H1 (cell line): ENCODE results near the gene NFX1. TPM values are rescaled to one million over a fixed set of nuclear protein-coding genes. Genes with fewer than 3 reads are reported as not detected.
"Not testable (repeated sequence)": the region's sequence is repeated elsewhere in the genome, so short reads cannot be mapped to it uniquely, and the experiment has no call there.

Experiments used
- CTCF ChIA-PET: fragments of 300-600 bp; sonication (Branson Sonifier 250); formaldehyde crosslinking; loops from one replicate; lab custom pipeline; 2021; ENCODE audit not compliant: partially characterized antibody; lab: Charles Lee
- POLR2A ChIA-PET: fragments of 300-600 bp; sonication (Branson Sonifier 250); formaldehyde crosslinking; loops from one replicate; lab custom pipeline; 2021; ENCODE audit warnings: inconsistent platforms; ENCODE audit not compliant: partially characterized antibody; lab: Charles Lee
- DNase-seq, 2 experiments: peaks; one replicate each; pipeline versions ENCODE4 v3.0.0 to v3.0.0-alpha.2; 2010 to 2022; ENCODE audit warnings: low spot score in 2 of 2, low read depth in 1 of 2, mixed read lengths in 1 of 2
- FAIRE-seq: peaks from 2 replicates; lab custom pipeline; 2011; peaks lifted over from hg19 to GRCh38; lab: Jason Lieb, UNC
- H2AFZ ChIP-seq: 2 replicates; pipeline ENCODE4 v1.8.1; 2012; ENCODE audit warnings: low read length, inconsistent platforms
- H2AK5ac ChIP-seq: 2 replicates; pipeline ENCODE4 v1.6.1; 2013; ENCODE audit warnings: low read depth, low read length
- H2BK120ac ChIP-seq: replicated peaks from 2 replicates; pipeline ENCODE3; 2013; ENCODE audit warnings: low read depth, low read length, inconsistent platforms
- H2BK12ac ChIP-seq: 2 replicates; pipeline ENCODE4 v1.6.1; 2013; ENCODE audit warnings: low read depth, low read length
- H2BK15ac ChIP-seq: 2 replicates; pipeline ENCODE4 v1.6.1; 2013; ENCODE audit warnings: low read length
- H2BK20ac ChIP-seq: 2 replicates; pipeline ENCODE4 v1.6.1; 2013; ENCODE audit warnings: low read length
- H2BK5ac ChIP-seq: 2 replicates; pipeline ENCODE4 v1.6.1; 2013; ENCODE audit warnings: low read depth, low read length
- H3K14ac ChIP-seq: 2 replicates; pipeline ENCODE4 v1.6.1; 2013; ENCODE audit warnings: inconsistent platforms; ENCODE audit not compliant: insufficient read length
- H3K18ac ChIP-seq: 2 replicates; pipeline ENCODE4 v1.6.1; 2013; ENCODE audit warnings: low read length; ENCODE audit errors: extremely low read depth
- H3K23ac ChIP-seq: 2 replicates; pipeline ENCODE4 v1.6.1; 2013; ENCODE audit warnings: inconsistent platforms; ENCODE audit not compliant: insufficient read length
- H3K23me2 ChIP-seq: 2 replicates; pipeline ENCODE4 v1.6.1; 2013; ENCODE audit warnings: low read depth, low read length
- H3K27ac ChIP-seq: 2 replicates; pipeline ENCODE4 v1.6.1; 2011; ENCODE audit warnings: low read depth, low read length, inconsistent platforms
- H3K27me3 ChIP-seq, 4 experiments: replicated peaks in 1 of 4; 1 replicate in 1 of 4; 2 replicates in 3 of 4; pipeline versions ENCODE4 v1.6.1 to v1.8.1; 2011 to 2013; ENCODE audit warnings: low read length in 3 of 4, mild to moderate bottlenecking in 3 of 4, inconsistent platforms in 2 of 4, mixed read lengths in 2 of 4, moderate library complexity in 1 of 4; ENCODE audit not compliant: control insufficient read depth in 3 of 4, insufficient read depth in 3 of 4; ENCODE audit errors: extremely low read depth in 1 of 4
- H3K36me3 ChIP-seq, 4 experiments: 2 replicates each; pipeline versions ENCODE4 v1.6.1 to v1.8.1; 2011 to 2013; ENCODE audit warnings: mild to moderate bottlenecking in 4 of 4, low read length in 3 of 4, moderate library complexity in 2 of 4, control low read depth in 1 of 4, inconsistent platforms in 1 of 4; ENCODE audit not compliant: insufficient read depth in 4 of 4, control insufficient read depth in 2 of 4
- H3K4ac ChIP-seq: replicated peaks from 2 replicates; pipeline ENCODE3; 2013; ENCODE audit warnings: low read length, low read depth, mixed read lengths, inconsistent platforms; ENCODE audit not compliant: insufficient read length
- H3K4me1 ChIP-seq, 4 experiments: replicated peaks in 1 of 4; 1 replicate in 1 of 4; 2 replicates in 3 of 4; pipeline versions ENCODE4 v1.6.1 to v1.8.1; 2011 to 2013; ENCODE audit warnings: low read length in 3 of 4, inconsistent platforms in 2 of 4, mixed read lengths in 1 of 4; ENCODE audit not compliant: insufficient read depth in 4 of 4, control insufficient read depth in 3 of 4
- H3K4me2 ChIP-seq, 2 experiments: 2 replicates each; pipeline versions ENCODE4 v1.6.1 to v1.8.1; 2011 to 2013; ENCODE audit warnings: low read depth in 2 of 2, low read length in 2 of 2, control low read depth in 1 of 2, inconsistent platforms in 1 of 2, mild to moderate bottlenecking in 1 of 2; ENCODE audit not compliant: insufficient read depth in 1 of 2
- H3K4me3 ChIP-seq, 4 experiments: fragments of 200-600, 300-600 bp in 1 of 4; sonication (generic), shearing (Covaris generic), sonication (Bioruptor Twin) in 1 of 4; 2 replicates each; pipeline versions ENCODE4 v1.5.1 to v1.8.1; 2011 to 2016; ENCODE audit warnings: low read length in 4 of 4, low read depth in 3 of 4, control low read depth in 2 of 4, inconsistent platforms in 2 of 4, mild to moderate bottlenecking in 2 of 4, mixed read lengths in 1 of 4, moderate library complexity in 1 of 4; ENCODE audit not compliant: insufficient read depth in 2 of 4; ENCODE audit errors: extremely low read depth in 1 of 4
- H3K56ac ChIP-seq: replicated peaks from 2 replicates; pipeline ENCODE3; 2013; ENCODE audit warnings: low read depth, mild to moderate bottlenecking, mixed read lengths, low read length, inconsistent platforms; ENCODE audit not compliant: insufficient read length
- H3K79me1 ChIP-seq: 2 replicates; pipeline ENCODE4 v1.6.1; 2013; ENCODE audit warnings: low read depth, low read length, control low read depth
- H3K79me2 ChIP-seq, 2 experiments: 2 replicates each; pipeline versions ENCODE4 v1.6.1 to v1.8.1; 2012 to 2013; ENCODE audit warnings: low read length in 2 of 2, mild to moderate bottlenecking in 2 of 2, inconsistent platforms in 1 of 2; ENCODE audit not compliant: insufficient read depth in 2 of 2, control insufficient read depth in 1 of 2
- H3K9ac ChIP-seq, 4 experiments: replicated peaks in 1 of 4; 1 replicate in 1 of 4; 2 replicates in 3 of 4; pipeline versions ENCODE4 v1.6.1 to v1.8.1; 2011 to 2013; ENCODE audit warnings: low read depth in 3 of 4, low read length in 3 of 4, control low read depth in 2 of 4, mild to moderate bottlenecking in 2 of 4, moderate library complexity in 2 of 4, inconsistent platforms in 1 of 4; ENCODE audit errors: extremely low read depth in 1 of 4
- H3K9me3 ChIP-seq, 2 experiments: 2 replicates each; pipeline versions ENCODE4 v1.6.1 to v1.8.1; 2012 to 2013; ENCODE audit warnings: mild to moderate bottlenecking in 2 of 2, moderate library complexity in 2 of 2, control low read depth in 1 of 2, inconsistent platforms in 1 of 2, low read depth in 1 of 2, low read length in 1 of 2, mixed read lengths in 1 of 2; ENCODE audit not compliant: insufficient read depth in 2 of 2
- H4K20me1 ChIP-seq, 2 experiments: replicated peaks in 1 of 2; 2 replicates each; pipeline versions ENCODE3 to v1.8.1; 2011 to 2013; ENCODE audit warnings: inconsistent platforms in 2 of 2, low read length in 2 of 2, mild to moderate bottlenecking in 1 of 2; ENCODE audit not compliant: insufficient read depth in 2 of 2, control insufficient read depth in 1 of 2
- H4K5ac ChIP-seq: 2 replicates; pipeline ENCODE4 v1.6.1; 2013; ENCODE audit warnings: low read length, low read depth, mixed read lengths, inconsistent platforms; ENCODE audit not compliant: insufficient read length
- H4K8ac ChIP-seq: 2 replicates; pipeline ENCODE4 v1.8.0; 2013; ENCODE audit warnings: mild to moderate bottlenecking, moderate library complexity, low read length, inconsistent platforms; ENCODE audit not compliant: insufficient read depth; ENCODE audit errors: extremely low read depth
- H4K91ac ChIP-seq: replicated peaks from 2 replicates; pipeline ENCODE3; 2013; ENCODE audit warnings: low read length, mixed read lengths, inconsistent platforms; ENCODE audit not compliant: insufficient read length
- WGBS, 2 experiments: shearing (Covaris generic) in 1 of 2; methylation state at CpG; one replicate each; pipeline versions ENCODE4 v1.1.6 to v1.1.7; 2013 to 2015; ENCODE audit warnings: low lambda C conversion rate in 2 of 2, mixed read lengths in 2 of 2, inconsistent platforms in 1 of 2, low coverage in 1 of 2, missing lambda C conversion rate in 1 of 2; ENCODE audit not compliant: insufficient replicate concordance in 2 of 2, insufficient coverage in 1 of 2, insufficient read length in 1 of 2; ENCODE audit errors: extremely low coverage in 1 of 2, missing lambda C conversion rate in 1 of 2; 5-methylcytosine and 5-hydroxymethylcytosine counted together
- polyA plus RNA-seq, 7 experiments: library from polyadenylated mRNA; depleted of rRNA in 3 of 7; stranded (reverse) in 5 of 7; unstranded in 2 of 7; fragments of >200 nt in 5 of 7; fragments of 200-250 nt in 2 of 7; gene quantifications; 1 replicate in 5 of 7; 2 replicates in 1 of 7; 4 replicates in 1 of 7; pipeline versions ENCODE4 v1.2.1 to v1.2.3, GENCODE V29; 2011 to 2013; ENCODE audit warnings: missing spikeins in 2 of 7, mixed read lengths in 2 of 7
- total RNA-seq: library from RNA; stranded (reverse); fragmentation: NEBNext Ultra II Directional; extraction: Animal tissue kit (Norgen Biotek cat#: 25700); gene quantifications from 2 replicates; pipeline ENCODE4 v1.2.1, GENCODE V29; 2021

Gene NFX1
- total and polyA plus RNA-seq, 2 of the 8 experiments (the other 6 are each of a cell fraction or from before 2014, with no cell fraction given): 19.4 to 28.4 TPM

DNA sequence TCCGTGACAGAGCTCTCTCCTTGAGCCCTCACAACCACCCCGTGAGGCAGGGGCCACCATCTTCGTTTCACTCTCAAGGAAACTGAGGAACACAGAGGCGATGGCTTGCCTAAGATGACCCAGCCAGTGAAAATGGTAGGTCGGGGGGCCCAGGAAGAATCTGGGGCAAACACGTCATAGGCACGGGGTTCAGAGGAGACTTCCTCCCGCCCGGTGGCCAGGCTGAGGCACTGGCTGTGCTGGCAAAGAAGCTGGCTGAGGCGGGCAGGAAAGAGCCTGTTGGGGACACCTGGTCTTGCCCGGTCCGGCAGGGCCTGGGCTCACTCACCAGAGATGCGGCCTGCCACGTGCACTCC is 96.3 kb downstream of the NFX1 start:
- not testable (repeated sequence) for H3K9me3 ChIP-seq, H3K23me2 ChIP-seq, H3K79me2 ChIP-seq, H2BK12ac ChIP-seq, H2BK15ac ChIP-seq, H2BK20ac ChIP-seq, H3K4me3 ChIP-seq, H4K5ac ChIP-seq, H3K4me2 ChIP-seq, H3K18ac ChIP-seq, H3K79me1 ChIP-seq, H3K36me3 ChIP-seq, H3K56ac ChIP-seq, H3K4ac ChIP-seq, DNase-seq, H2BK120ac ChIP-seq, H3K23ac ChIP-seq, H4K91ac ChIP-seq, H3K9ac ChIP-seq, H4K20me1 ChIP-seq, FAIRE-seq, H3K14ac ChIP-seq, H2AK5ac ChIP-seq, H3K27ac ChIP-seq, H2BK5ac ChIP-seq, H2AFZ ChIP-seq, H3K4me1 ChIP-seq, H3K27me3 ChIP-seq, H4K8ac ChIP-seq
- 91% methylated on average over 10 of the region's 14 CpGs; no CpG with 5 or more reads in 1 of the 2 experiments for WGBS, 2 experiments
- ChIA-PET POLR2A (interaction anchor here (0.6 to 2.3 kb wide), 2 partner anchors 12 to 61 kb away, joined by 3 to 4 read pairs; partner anchors contain the start of gene AQP3), CTCF (interaction anchor here (0.6 to 3.3 kb wide), 4 partner anchors 11 to 80 kb away, joined by 3 to 20 read pairs (median 3); no protein-coding TSS in a partner anchor)

DNA sequence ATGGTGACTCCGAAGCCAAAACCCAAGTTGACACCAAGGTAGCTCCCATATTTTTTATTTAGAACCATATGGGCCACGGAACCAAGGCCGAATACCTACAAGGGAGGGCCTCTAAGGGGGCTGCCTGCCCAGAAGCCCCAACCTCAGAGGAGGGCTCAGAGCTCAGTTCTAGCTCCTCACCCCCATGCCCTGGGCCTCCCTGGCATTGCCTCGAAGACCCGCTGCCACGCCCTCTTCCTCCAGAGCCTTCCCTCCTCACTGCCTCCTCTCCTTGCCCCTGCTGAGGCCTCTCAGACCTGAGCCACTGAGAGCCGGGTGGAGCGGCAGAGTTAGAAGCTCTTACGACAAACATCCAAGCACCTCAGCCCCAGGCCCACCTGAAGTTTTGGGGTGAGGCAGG is 96.7 kb downstream of the NFX1 start:
- not testable (repeated sequence) for H3K79me2 ChIP-seq, H2BK120ac ChIP-seq, H3K14ac ChIP-seq, H2BK5ac ChIP-seq, H3K79me1 ChIP-seq, H2AK5ac ChIP-seq, H2BK20ac ChIP-seq, H4K91ac ChIP-seq, H3K9me3 ChIP-seq, H2BK12ac ChIP-seq, H2AFZ ChIP-seq, H3K4me1 ChIP-seq, H3K4me2 ChIP-seq, FAIRE-seq, H4K8ac ChIP-seq, H3K27ac ChIP-seq, H3K4ac ChIP-seq, H4K20me1 ChIP-seq, H3K23ac ChIP-seq, H3K36me3 ChIP-seq, DNase-seq, H3K23me2 ChIP-seq, H3K18ac ChIP-seq, H4K5ac ChIP-seq, H3K56ac ChIP-seq, H3K4me3 ChIP-seq, H3K9ac ChIP-seq, H3K27me3 ChIP-seq, H2BK15ac ChIP-seq
- POLR2A ChIA-PET: interaction anchor here (0.6 to 2.3 kb wide), 3 partner anchors 12 to 97 kb away, joined by 3 to 4 read pairs (median 3); partner anchors contain the start of genes AQP3 and NFX1
- CTCF ChIA-PET: interaction anchor here (0.9 to 3.3 kb wide), 4 partner anchors 12 to 80 kb away, joined by 3 to 20 read pairs (median 4); no protein-coding TSS in a partner anchor
- 91% methylated on average over 9 of the region's 9 CpGs; no CpG with 5 or more reads in 1 of the 2 experiments for WGBS, 2 experiments
